Measurements from ENCODE around the gene WDR38. TPM values are rescaled to one million over a fixed set of nuclear protein-coding genes. Genes with fewer than 3 reads are reported as not detected.
A peak's percentile ranks its signal among the peaks of the same experiment; 100 is the strongest.

WDR38 gene
- total RNA-seq, 1 donor from 2014 or later = not detected

GRCh38 chr9:124855944-124856765 is 2.9 kb downstream of the WDR38 start:
- Mint-ChIP-seq H3K4me1 (peaks cover 26% of the 10 kb centered on the region), H3K27ac (no peak overlapping the region), H3K27me3 (ENCODE audit: insufficient read depth, low read depth) (peaks cover 9% of the 10 kb centered on the region), H3K36me3 (peaks cover 8% of the 10 kb centered on the region), H3K4me3 (no peak overlapping the region), H3K9me3 (no peaks in the 10 kb centered on the region)
- Histone ChIP-seq H3K27ac (peak overlapping the region; percentile 58), H3F3A (ENCODE audit: low read depth) (peaks cover 63% of the 10 kb centered on the region), H3K4me1 (peaks cover 14% of the 10 kb centered on the region), H3K4me3 (no peak overlapping the region), H3K9ac (no peak overlapping the region), H3K9me3 (ENCODE audit: low read depth) (no peaks in the 10 kb centered on the region), H3K79me2 (ENCODE audit: low read depth) (peaks cover 32% of the 10 kb centered on the region), H4K20me1 (ENCODE audit: low read depth) (peaks cover 56% of the 10 kb centered on the region), H3K27me3 (no peaks in the 10 kb centered on the region), H2AFZ (replicated peaks) (no peak overlapping the region), H3K4me2 (no peak overlapping the region), H3K36me3 (no peaks in the 10 kb centered on the region)
- peak; percentile 68 for DNase-seq (ENCODE audit: low spot score)
- TF ChIP-seq EZH2phosphoT487 (IDR thresholded peaks at IDR 0.05) (no peak), EZH2 (IDR thresholded peaks at IDR 0.05) (no peak), CTCF (IDR thresholded peaks at IDR 0.05) (peak; percentile 51)

GRCh38 chr9:124857533-124858162 is 4.4 kb downstream of the WDR38 start:
- H3K36me3 Mint-ChIP-seq = peaks cover 8% of the 10 kb centered on the region
- H3K27me3 ChIP-seq = no peaks in the 10 kb centered on the region
- DNase-seq (ENCODE audit: low spot score) = no peak
- no peaks in the 10 kb centered on the region for H3K9me3 Mint-ChIP-seq
- no peak overlapping the region for H3K4me3 Mint-ChIP-seq
- no peak overlapping the region for H2AFZ ChIP-seq (replicated peaks)
- H3K9me3 ChIP-seq (ENCODE audit: low read depth) = no peaks in the 10 kb centered on the region
- no peak overlapping the region for H3K4me2 ChIP-seq
- H3K4me3 ChIP-seq = no peak overlapping the region
- peaks cover 26% of the 10 kb centered on the region for H3K4me1 Mint-ChIP-seq
- peaks cover 41% of the 10 kb centered on the region for H3K79me2 ChIP-seq (ENCODE audit: low read depth)
- TF ChIP-seq EZH2phosphoT487 (IDR thresholded peaks at IDR 0.05) (no peak), EZH2 (IDR thresholded peaks at IDR 0.05) (no peak), CTCF (IDR thresholded peaks at IDR 0.05) (no peak)
- peaks cover 71% of the 10 kb centered on the region for H3F3A ChIP-seq (ENCODE audit: low read depth)
- no peak overlapping the region for H3K9ac ChIP-seq
- H3K27me3 Mint-ChIP-seq (ENCODE audit: insufficient read depth, low read depth) = peaks cover 7% of the 10 kb centered on the region
- H4K20me1 ChIP-seq (ENCODE audit: low read depth) = peaks cover 61% of the 10 kb centered on the region
- H3K4me1 ChIP-seq = peaks cover 14% of the 10 kb centered on the region
- H3K27ac ChIP-seq = no peak overlapping the region
- H3K27ac Mint-ChIP-seq = no peak overlapping the region
- no peaks in the 10 kb centered on the region for H3K36me3 ChIP-seq

GRCh38 chr9:124858330-124859046 is 5.2 kb downstream of the WDR38 start:
- peaks cover 14% of the 10 kb centered on the region for H3K4me1 ChIP-seq
- no peaks in the 10 kb centered on the region for H3K36me3 ChIP-seq
- Mint-ChIP-seq H3K27ac (no peak overlapping the region), H3K27me3 (ENCODE audit: insufficient read depth, low read depth) (peaks cover 6% of the 10 kb centered on the region), H3K4me3 (peak overlapping the region; percentile 27), H3K9me3 (no peaks in the 10 kb centered on the region), H3K4me1 (peaks cover 26% of the 10 kb centered on the region), H3K36me3 (peaks cover 8% of the 10 kb centered on the region)
- no peak overlapping the region for H3K4me3 ChIP-seq
- TF ChIP-seq EZH2 (IDR thresholded peaks at IDR 0.05) = no peak
- TF ChIP-seq CTCF (IDR thresholded peaks at IDR 0.05) = no peak
- no peak for TF ChIP-seq EZH2phosphoT487 (IDR thresholded peaks at IDR 0.05)
- H4K20me1 ChIP-seq (ENCODE audit: low read depth) = peaks cover 61% of the 10 kb centered on the region
- H3K9ac ChIP-seq = no peak overlapping the region
- H3K9me3 ChIP-seq (ENCODE audit: low read depth) = no peaks in the 10 kb centered on the region
- DNase-seq (ENCODE audit: low spot score) = no peak
- no peak overlapping the region for H3K4me2 ChIP-seq
- no peak overlapping the region for H2AFZ ChIP-seq (replicated peaks)
- H3F3A ChIP-seq (ENCODE audit: low read depth) = peaks cover 79% of the 10 kb centered on the region
- H3K27me3 ChIP-seq = no peaks in the 10 kb centered on the region
- peaks cover 43% of the 10 kb centered on the region for H3K79me2 ChIP-seq (ENCODE audit: low read depth)
- H3K27ac ChIP-seq = peak overlapping the region; percentile 25
